OCI-LY7 (cell line): ENCODE results near the gene GMPPA. TPM values are rescaled to one million over a fixed set of nuclear protein-coding genes. Genes with fewer than 3 reads are reported as not detected.

ENCODE experiments used
- BruUV-seq: library from RNA; stranded (reverse); fragments of 400-500 nt; replicated peaks from 2 replicates; lab custom pipeline; 2021; lab: Mats Ljungman, UMichigan
- CTCF ChIA-PET: fragments of 300-600 bp; sonication (Branson Sonifier 250); formaldehyde crosslinking; loops from one replicate; lab custom pipeline; 2022; ENCODE audit warnings: antibody characterized with exemption; ENCODE audit not compliant: unreplicated experiment; lab: Charles Lee
- POLR2A ChIA-PET: fragments of 300-600 bp; sonication (Branson Sonifier 250); formaldehyde crosslinking; loops from one replicate; lab custom pipeline; 2022; ENCODE audit warnings: antibody characterized with exemption; lab: Charles Lee
- DNase-seq: peaks from one replicate; pipeline ENCODE4 v3.0.0-alpha.2; 2015; ENCODE audit warnings: low spot score
- H2AFZ ChIP-seq: fragments of 200-600 bp; sonication (generic), shearing (Covaris generic); 2 replicates; pipeline ENCODE4 v1.6.1; 2014; ENCODE audit warnings: mild to moderate bottlenecking, antibody characterized with exemption, low read length, moderate library complexity
- H3K27ac ChIP-seq: fragments of 200-600 bp; sonication (generic); 2 replicates; pipeline ENCODE4 v1.5.1; 2014; ENCODE audit warnings: mixed run types, low read depth, mild to moderate bottlenecking, moderate library complexity, low read length, inconsistent platforms; ENCODE audit not compliant: poor library complexity, severe bottlenecking
- H3K36me3 ChIP-seq: fragments of 200-600 bp; sonication (generic); 2 replicates; pipeline ENCODE4 v1.6.1; 2014; ENCODE audit warnings: mild to moderate bottlenecking, antibody characterized with exemption, low read length, moderate library complexity, mixed read lengths; ENCODE audit not compliant: insufficient read depth
- H3K4me1 ChIP-seq: fragments of 200-600 bp; sonication (generic); 2 replicates; pipeline ENCODE4 v1.5.1; 2014; ENCODE audit warnings: mild to moderate bottlenecking, low read length; ENCODE audit not compliant: insufficient read depth, poor library complexity, severe bottlenecking
- H3K4me2 ChIP-seq: fragments of 200-600 bp; sonication (generic); 2 replicates; pipeline ENCODE4 v1.6.1; 2014; ENCODE audit warnings: mild to moderate bottlenecking, low read length
- H3K4me3 ChIP-seq: fragments of 200-600 bp; sonication (generic); 2 replicates; pipeline ENCODE4 v1.5.1; 2014; ENCODE audit warnings: mild to moderate bottlenecking, low read depth, low read length; ENCODE audit not compliant: poor library complexity, severe bottlenecking
- H3K79me2 ChIP-seq: fragments of 200-600 bp; sonication (generic); 2 replicates; pipeline ENCODE4 v1.6.1; 2016; ENCODE audit warnings: low read depth, mild to moderate bottlenecking, low read length, moderate library complexity, mixed read lengths; ENCODE audit not compliant: insufficient read depth
- H3K9me2 ChIP-seq: fragments of 200-600 bp; sonication (generic); 2 replicates; pipeline ENCODE4 v1.6.1; 2016; ENCODE audit warnings: mild to moderate bottlenecking, low read length, mixed read lengths; ENCODE audit not compliant: insufficient read depth
- H3K9me3 ChIP-seq: fragments of 200-600 bp; sonication (generic); 2 replicates; pipeline ENCODE4 v1.6.1; 2014; ENCODE audit warnings: mild to moderate bottlenecking, mixed run types, low read length, mixed read lengths
- H4K20me1 ChIP-seq: fragments of 200-600 bp; sonication (generic); 2 replicates; pipeline ENCODE4 v1.6.1; 2014; ENCODE audit warnings: mild to moderate bottlenecking, antibody characterized with exemption, low read length, moderate library complexity, mixed read lengths; ENCODE audit not compliant: insufficient read depth
- CTCF ChIP-seq: fragments of 200-600 bp; sonication (generic); conservative IDR thresholded peaks from 2 replicates; pipeline ENCODE4 v1.5.1; 2014; ENCODE audit warnings: mild to moderate bottlenecking, antibody characterized with exemption, low read length, moderate library complexity, mixed read lengths
- EZH2phosphoT487 ChIP-seq: fragments of 200-600 bp; sonication (generic); IDR thresholded peaks from 2 replicates; pipeline ENCODE4 v1.6.1; 2018; ENCODE audit warnings: low read depth, borderline replicate concordance, mild to moderate bottlenecking, mixed run types, antibody characterized with exemption, low read length, moderate library complexity, mixed read lengths
- intact Hi-C: fragments of 100-400 bp; cut with micrococcal nuclease; formaldehyde crosslinking; loops from one replicate; pipeline ENCODE4 v1.10.0; 2022; ENCODE audit not compliant: unreplicated experiment
- total RNA-seq, 2 experiments: library from RNA; depleted of rRNA in 1 of 2; stranded (reverse); fragments of >200 nt in 1 of 2; shearing (Covaris generic) in 1 of 2; gene quantifications; 2 replicates each; pipeline ENCODE4 v1.2.3, GENCODE V29; 2014 to 2022

The GMPPA gene
- total RNA-seq, 2 experiments from 2014 or later: 28.4 to 46.4 TPM

DNA sequence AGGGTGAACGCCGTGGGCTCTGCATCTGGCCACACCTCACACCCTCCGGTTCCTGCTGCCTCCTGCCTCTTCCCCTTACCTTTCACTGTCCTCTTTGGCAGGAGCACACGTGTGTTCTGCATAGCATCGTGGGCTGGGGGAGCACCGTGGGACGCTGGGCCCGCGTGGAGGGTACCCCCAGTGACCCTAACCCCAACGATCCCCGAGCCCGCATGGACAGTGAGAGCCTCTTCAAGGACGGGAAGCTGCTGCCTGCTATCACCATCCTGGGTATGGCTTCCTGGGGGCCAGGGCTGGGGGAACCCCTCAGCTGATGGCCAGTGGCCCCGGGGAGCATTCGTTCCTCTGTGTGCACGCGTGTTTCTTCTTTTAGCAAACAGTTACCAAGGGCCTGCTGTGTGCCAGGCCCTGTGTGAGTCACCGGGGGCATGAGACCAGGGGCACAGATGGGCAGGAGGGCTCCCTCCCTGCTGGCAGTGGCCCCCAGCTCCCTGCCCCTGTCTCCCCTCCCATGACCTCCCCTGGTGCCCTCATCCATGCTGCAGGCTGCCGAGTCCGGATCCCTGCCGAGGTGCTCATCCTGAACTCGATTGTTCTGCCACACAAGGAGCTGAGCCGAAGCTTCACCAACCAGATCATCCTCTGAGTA, 7.6 kb downstream of the GMPPA start:
- POLR2A ChIA-PET: interaction anchor here (1.0 kb wide), 1 partner anchor 8 kb away, joined by 3 read pairs; the partner anchor contains the start of gene GMPPA
- Histone ChIP-seq H3K79me2 (no peaks in the 10 kb centered on the region), H3K4me2 (no peak overlapping the region), H3K27ac (no peak overlapping the region), H3K4me3 (no peak overlapping the region), H3K9me3 (no peaks in the 10 kb centered on the region), H4K20me1 (no peaks in the 10 kb centered on the region), H2AFZ (no peak overlapping the region), H3K36me3 (no peaks in the 10 kb centered on the region), H3K4me1 (peaks cover 10% of the 10 kb centered on the region), H3K9me2 (no peaks in the 10 kb centered on the region)
- CTCF ChIA-PET: no interaction called here
- no peak for DNase-seq
- TF ChIP-seq EZH2phosphoT487 (no peak), CTCF (no peak)
- no TSS peak for BruUV-seq
- intact Hi-C loops: no loop called here

DNA sequence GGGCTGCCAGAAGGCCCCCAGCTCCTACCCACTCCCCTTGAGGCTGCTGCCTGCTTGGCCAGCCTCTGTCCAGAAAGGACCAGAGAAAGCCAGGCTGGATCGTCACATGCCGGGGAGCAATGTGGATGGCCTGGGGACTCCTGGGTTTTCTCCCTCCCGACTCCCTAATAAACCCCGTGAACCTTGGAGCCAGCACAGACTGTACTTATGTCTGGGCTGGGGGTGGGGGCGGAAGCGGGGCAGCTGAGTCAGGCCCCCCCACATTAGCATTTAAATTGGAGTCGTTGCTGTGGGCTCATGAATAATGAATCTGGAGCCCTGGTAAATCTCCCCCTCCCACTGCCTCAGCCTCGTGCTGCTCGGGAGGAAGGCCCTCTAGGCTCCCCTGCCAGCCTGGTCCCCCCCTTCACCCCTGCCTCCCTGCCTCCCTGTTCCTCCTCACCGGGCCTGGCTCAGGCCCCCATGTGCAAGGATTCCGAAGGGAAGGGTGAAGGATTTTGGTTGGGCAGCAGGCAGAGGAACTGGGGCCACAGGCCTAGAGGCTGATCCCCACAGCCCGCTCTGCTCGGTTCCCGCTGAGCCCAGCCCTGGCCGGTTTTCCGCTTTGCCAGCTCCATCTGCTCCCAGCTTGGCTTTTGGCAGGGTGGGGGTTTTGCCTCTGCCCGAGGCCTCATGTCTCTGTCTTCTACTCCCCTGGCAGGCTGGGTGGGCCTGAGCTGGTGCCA, 8.3 kb downstream of the GMPPA start:
- Histone ChIP-seq H3K9me3 (no peaks in the 10 kb centered on the region), H3K4me1 (peaks cover 10% of the 10 kb centered on the region), H4K20me1 (no peaks in the 10 kb centered on the region), H3K4me3 (no peak overlapping the region), H3K27ac (no peak overlapping the region), H3K79me2 (no peaks in the 10 kb centered on the region), H3K36me3 (no peaks in the 10 kb centered on the region), H2AFZ (no peak overlapping the region), H3K9me2 (no peaks in the 10 kb centered on the region), H3K4me2 (no peak overlapping the region)
- no peak for DNase-seq
- POLR2A ChIA-PET: interaction anchor here (1.0 kb wide), 1 partner anchor 8 kb away, joined by 3 read pairs; the partner anchor contains the start of gene GMPPA
- CTCF ChIA-PET: no interaction called here
- no TSS peak for BruUV-seq
- TF ChIP-seq EZH2phosphoT487 (no peak), CTCF (no peak)
- intact Hi-C loops: no loop called here
